MCF 10A (cell line): ENCODE data around the gene GLYATL3. TPM values are rescaled to one million over a fixed set of nuclear protein-coding genes. Genes with fewer than 3 reads are reported as not detected.

Experiments
- BruUV-seq: library from RNA; stranded (reverse); fragments of 400-500 nt; replicated peaks from 2 replicates; lab custom pipeline; 2021; lab: Mats Ljungman, UMichigan
- CTCF ChIA-PET: fragments of 300-600 bp; sonication (Branson Sonifier 250); formaldehyde crosslinking; extraction: SDS; loops from one replicate; lab custom pipeline; 2021; ENCODE audit warnings: antibody characterized with exemption, inconsistent platforms; lab: Yijun Ruan, JAX
- POLR2A ChIA-PET: fragments of 300-600, 350-650 bp; sonication (Branson Sonifier 250); formaldehyde crosslinking; extraction: SDS; loops from one replicate; lab custom pipeline; 2020; ENCODE audit warnings: antibody characterized with exemption, inconsistent platforms; lab: Yijun Ruan, JAX
- DNase-seq: peaks from one replicate; pipeline ENCODE4 v3.0.0-alpha.2; 2018; ENCODE audit not compliant: unreplicated experiment
- H3K27ac Mint-ChIP-seq: one replicate; pipeline ENCODE4 v1.8.0; 2022; ENCODE audit warnings: mild to moderate bottlenecking, low read depth, mixed read lengths; ENCODE audit not compliant: unreplicated experiment
- H3K27me3 Mint-ChIP-seq: one replicate; pipeline ENCODE4 v1.8.0; 2022; ENCODE audit warnings: mixed read lengths; ENCODE audit not compliant: insufficient read depth, unreplicated experiment
- H3K36me3 Mint-ChIP-seq: one replicate; pipeline ENCODE4 v1.8.0; 2022; ENCODE audit warnings: mild to moderate bottlenecking, moderate library complexity, mixed read lengths; ENCODE audit not compliant: insufficient read depth, unreplicated experiment
- H3K4me1 Mint-ChIP-seq: one replicate; pipeline ENCODE4 v1.8.0; 2022; ENCODE audit warnings: mixed read lengths; ENCODE audit not compliant: insufficient read depth, unreplicated experiment
- H3K4me3 Mint-ChIP-seq: one replicate; pipeline ENCODE4 v1.8.0; 2022; ENCODE audit warnings: mild to moderate bottlenecking, moderate library complexity, mixed read lengths; ENCODE audit not compliant: unreplicated experiment
- H3K9me3 Mint-ChIP-seq: one replicate; pipeline ENCODE4 v1.8.0; 2022; ENCODE audit warnings: mixed read lengths; ENCODE audit not compliant: unreplicated experiment
- CTCF ChIP-seq: fragments of 200-600 bp; IDR thresholded peaks from one replicate; pipeline ENCODE4 v1.8.0; 2022; ENCODE audit warnings: antibody characterized with exemption, mild to moderate bottlenecking; ENCODE audit not compliant: unreplicated experiment
- intact Hi-C: fragments of 100-400 bp; cut with micrococcal nuclease; formaldehyde crosslinking; loops from 2 replicates; pipeline ENCODE4 v1.14.1; 2022
- total RNA-seq: library from RNA; stranded (reverse); gene quantifications from 2 replicates; pipeline ENCODE4 v1.2.3, GENCODE V29; 2022

GLYATL3 gene
- total RNA-seq, 1 experiment from 2014 or later: not detected

GRCh38 chr6:49541210-49541724, 41.5 kb downstream of the GLYATL3 start:
- no peak for TF ChIP-seq CTCF
- Mint-ChIP-seq H3K27me3 (no peaks in the 10 kb centered on the region), H3K27ac (peak overlapping the region; percentile 89), H3K36me3 (no peaks in the 10 kb centered on the region), H3K4me1 (peaks cover 8% of the 10 kb centered on the region), H3K4me3 (peak overlapping the region; percentile 30), H3K9me3 (no peaks in the 10 kb centered on the region)
- CTCF ChIA-PET: interaction anchor here (3.1 to 5.2 kb wide), 3 partner anchors 9 to 65 kb away, joined by 16 to 41 read pairs (median 18); partner anchors contain the start of gene C6orf141
- peak; percentile 88 for DNase-seq
- intact Hi-C loops: loop anchor here (1.0 kb wide), 2 partner anchors 9 to 15 kb away; partner anchors contain the start of gene C6orf141
- POLR2A ChIA-PET: interaction anchor here (0.6 to 5.4 kb wide), 12 partner anchors 8 to 706 kb away, joined by 3 to 216 read pairs (median 4); partner anchors contain the start of gene C6orf141
- no TSS peak for BruUV-seq

- peak overlapping the region; percentile 89 for H3K27ac Mint-ChIP-seq
Measured at GRCh38 chr6:49541936-49542335, 42.2 kb downstream of the GLYATL3 start.

DNA sequence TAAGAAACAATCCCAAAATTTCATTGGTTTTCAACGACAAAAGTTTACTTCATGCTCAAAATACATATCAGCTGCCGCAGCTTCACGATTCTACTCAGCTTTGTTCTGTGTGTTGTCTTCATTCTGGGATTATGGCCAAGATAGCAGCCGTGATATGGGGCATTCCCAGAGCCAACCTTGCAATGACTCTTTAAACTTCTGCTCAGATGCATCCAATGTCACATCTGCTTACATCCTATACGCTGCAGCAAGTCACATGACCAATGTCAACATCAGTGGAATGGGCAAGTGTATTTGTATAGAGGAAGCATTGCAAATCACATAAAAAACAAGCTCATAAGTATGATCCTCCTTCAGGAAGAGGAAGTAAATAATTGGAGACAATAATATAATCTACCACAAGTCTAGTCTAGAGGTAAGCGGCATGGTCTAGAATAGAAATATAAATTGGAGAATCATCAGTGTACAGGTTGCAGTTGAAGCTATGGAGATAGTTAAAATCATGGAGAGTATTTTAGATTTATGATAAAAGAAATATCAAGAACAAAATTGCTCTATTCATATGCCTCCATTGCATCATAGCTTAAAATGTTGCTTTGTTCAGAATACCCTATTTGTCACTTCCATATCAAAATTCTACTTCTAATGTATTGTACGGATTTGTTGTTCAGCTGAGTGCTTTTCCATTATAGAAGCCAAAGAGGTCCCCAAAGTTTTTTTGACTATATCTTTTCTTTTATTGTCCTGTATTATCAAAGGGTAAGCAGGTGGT, 43.5 kb downstream of the GLYATL3 start:
- DNase-seq: no peak
- ChIA-PET POLR2A (interaction anchor here (1.0 to 5.4 kb wide), 2 partner anchors 9 to 14 kb away, joined by 4 to 216 read pairs; partner anchors contain the start of gene C6orf141), CTCF (interaction anchor here (0.7 to 5.2 kb wide), 7 partner anchors 8 to 795 kb away, joined by 4 to 41 read pairs (median 13); partner anchors contain the start of gene C6orf141)
- intact Hi-C loops: no loop called here
- Mint-ChIP-seq H3K27me3 (no peaks in the 10 kb centered on the region), H3K27ac (no peak overlapping the region), H3K4me1 (peaks cover 8% of the 10 kb centered on the region), H3K36me3 (no peaks in the 10 kb centered on the region), H3K4me3 (no peak overlapping the region), H3K9me3 (no peaks in the 10 kb centered on the region)
- TF ChIP-seq CTCF: no peak
- no TSS peak for BruUV-seq

More at GRCh38 chr6:49541936-49542335, 42.2 kb downstream of the GLYATL3 start:
- H3K27me3 Mint-ChIP-seq: no peaks in the 10 kb centered on the region
- H3K9me3 Mint-ChIP-seq: no peaks in the 10 kb centered on the region
- DNase-seq: peak; percentile 51
- peaks cover 8% of the 10 kb centered on the region for H3K4me1 Mint-ChIP-seq
- BruUV-seq: no TSS peak
- CTCF ChIA-PET: interaction anchor here (3.1 to 5.2 kb wide), 3 partner anchors 9 to 65 kb away, joined by 16 to 41 read pairs (median 18); partner anchors contain the start of gene C6orf141
- intact Hi-C loops: loop anchor here (1.0 kb wide), 2 partner anchors 8 to 14 kb away; partner anchors contain the start of gene C6orf141
- peak overlapping the region; percentile 30 for H3K4me3 Mint-ChIP-seq
- POLR2A ChIA-PET: interaction anchor here (0.6 to 5.4 kb wide), 11 partner anchors 8 to 1793 kb away, joined by 3 to 216 read pairs (median 4); partner anchors contain the start of gene C6orf141
- no peaks in the 10 kb centered on the region for H3K36me3 Mint-ChIP-seq
- TF ChIP-seq CTCF: no peak

DNA sequence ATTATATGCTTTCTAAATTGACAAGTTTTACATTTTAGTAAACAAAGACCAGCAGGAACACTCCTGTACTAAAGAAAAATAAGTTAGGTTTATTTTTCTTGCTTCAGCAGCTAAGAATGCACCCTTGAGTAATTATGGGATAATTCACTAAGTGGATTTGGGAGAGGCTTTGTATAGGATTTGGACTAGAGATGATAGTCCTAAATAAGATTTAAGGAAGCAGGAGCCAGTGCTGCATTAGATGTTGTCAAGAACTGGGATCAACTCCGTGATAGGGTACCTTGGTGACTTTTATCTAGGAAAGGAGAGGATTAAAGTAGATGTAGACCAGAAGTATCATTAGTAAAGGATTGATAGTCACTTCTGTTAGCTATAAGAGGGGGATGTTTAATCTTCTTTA, 46.6 kb downstream of the GLYATL3 start:
- no peak for TF ChIP-seq CTCF
- CTCF ChIA-PET: interaction anchor here (0.6 to 0.7 kb wide), 2 partner anchors 11 to 22 kb away, joined by 4 read pairs; no protein-coding TSS in a partner anchor
- intact Hi-C loops: no loop called here

More for the DNA sequence above, 46.6 kb downstream of the GLYATL3 start:
- BruUV-seq: no TSS peak
- Mint-ChIP-seq H3K4me3 (no peak overlapping the region), H3K4me1 (peaks cover 6% of the 10 kb centered on the region), H3K9me3 (no peaks in the 10 kb centered on the region), H3K27ac (no peak overlapping the region), H3K36me3 (no peaks in the 10 kb centered on the region), H3K27me3 (no peaks in the 10 kb centered on the region)
- POLR2A ChIA-PET: interaction anchor here (0.6 to 1.3 kb wide), 2 partner anchors 12 to 65 kb away, joined by 3 read pairs; no protein-coding TSS in a partner anchor
- no peak for DNase-seq
